ENCODE measurements around the gene DOC2B. TPM values are rescaled to one million over a fixed set of nuclear protein-coding genes. Genes with fewer than 3 reads are reported as not detected.
A peak's percentile ranks its signal among the peaks of the same experiment; 100 is the strongest.

DOC2B gene
- total RNA-seq, 1 experiment from 2014 or later, result 15.2 TPM

DNA sequence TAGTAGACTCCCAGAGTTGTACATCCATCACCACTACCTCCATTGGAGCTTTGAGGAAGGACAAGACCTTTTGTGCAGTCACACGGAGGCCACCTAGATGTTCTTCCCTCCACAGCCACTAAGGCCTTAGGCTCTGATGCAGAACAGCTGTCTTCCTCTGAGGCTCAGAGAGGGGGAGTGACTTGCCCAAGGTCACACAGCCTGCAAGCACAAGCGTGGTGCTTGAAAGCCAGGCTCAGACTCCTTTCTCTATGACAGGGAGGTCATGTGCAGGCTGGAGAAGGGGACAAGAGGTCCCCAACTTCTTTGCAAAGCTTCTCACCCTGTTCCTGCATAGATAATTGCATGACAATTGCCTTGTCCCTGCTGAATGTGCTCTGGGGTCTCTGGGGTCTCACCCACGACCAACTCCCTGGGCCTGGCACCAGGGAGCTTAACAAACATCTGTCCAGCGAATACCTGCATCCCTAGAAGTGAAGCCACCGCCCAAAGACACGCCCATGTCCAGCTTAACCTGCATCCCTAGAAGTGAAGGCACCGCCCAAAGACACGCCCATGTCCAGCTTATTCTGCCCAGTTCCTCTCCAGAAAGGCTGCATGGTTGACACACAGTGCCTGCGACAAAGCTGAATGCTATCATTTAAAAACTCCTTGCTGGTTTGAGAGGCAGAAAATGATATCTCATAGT lies 31.4 kb downstream of the DOC2B start:
- ChIA-PET RAD21 (ENCODE audit: low non-redundant PET in 1 of 2, low total read pairs in 2 of 2, uncharacterized antibody in 2 of 2, unreplicated experiment in 2 of 2) (no interaction called here), CTCF (interaction anchor here (1.6 kb wide), 1 partner anchor 550 kb away, joined by 6 read pairs; no protein-coding TSS in a partner anchor), POLR2A (no interaction called here)
- Histone ChIP-seq H3K79me2 (ENCODE audit: insufficient read depth, low read length) (no peaks in the 10 kb centered on the region), H3K4me1 (ENCODE audit: control insufficient read depth in 1 of 2, insufficient read depth in 2 of 2, low read length in 2 of 2) (no peaks in the 10 kb centered on the region; a peak in 1 of 4 replicates), H2AFZ (ENCODE audit: low read depth, low read length, poor library complexity, severe bottlenecking) (no peak overlapping the region), H3K36me3 (ENCODE audit: control insufficient read depth in 1 of 2, insufficient read depth in 2 of 2, low read length in 2 of 2) (no peaks in the 10 kb centered on the region; a peak in 1 of 4 replicates), H3K27ac (ENCODE audit: low read depth, low read length) (no peak overlapping the region), H3K9me2 (ENCODE audit: insufficient read depth) (no peaks in the 10 kb centered on the region), H3K4me3 (replicated peaks in 1 of 2; ENCODE audit: low read depth in 1 of 2, low read length in 2 of 2) (no peak overlapping the region), H3K27me3 (ENCODE audit: insufficient read depth, low read length) (no peaks in the 10 kb centered on the region), H3K9ac (ENCODE audit: low read length) (no peak overlapping the region), H4K20me1 (ENCODE audit: insufficient read depth) (no peaks in the 10 kb centered on the region), H3K4me2 (ENCODE audit: low read length) (no peak overlapping the region), H3K9me3 (ENCODE audit: control insufficient read depth in 1 of 2, insufficient read depth in 1 of 2, low read depth in 1 of 2, low read length in 2 of 2) (no peaks in the 10 kb centered on the region)
- no TSS peak for BruUV-seq (replicated peaks)
- TF ChIP-seq SP1 (IDR thresholded peaks at IDR 0.05; ENCODE audit: low read depth) (no peak), ATF3 (IDR thresholded peaks at IDR 0.05) (no peak), ZFX (IDR thresholded peaks at IDR 0.05) (no peak), CBX3 (IDR thresholded peaks at IDR 0.05; ENCODE audit: low read depth) (no peak), ZNF274 (IDR thresholded peaks at IDR 0.05; ENCODE audit: low read depth, low read length) (no peak), FOSL1 (IDR thresholded peaks at IDR 0.05; ENCODE audit: low read depth) (no peak)
- DNase-seq (ENCODE audit: low read depth, low spot score), result no peak
- peak; percentile 63; the same call in 1 of the 2 replicates for ATAC-seq
- intact Hi-C loops (cut with micrococcal nuclease), result no loop called here

DNA sequence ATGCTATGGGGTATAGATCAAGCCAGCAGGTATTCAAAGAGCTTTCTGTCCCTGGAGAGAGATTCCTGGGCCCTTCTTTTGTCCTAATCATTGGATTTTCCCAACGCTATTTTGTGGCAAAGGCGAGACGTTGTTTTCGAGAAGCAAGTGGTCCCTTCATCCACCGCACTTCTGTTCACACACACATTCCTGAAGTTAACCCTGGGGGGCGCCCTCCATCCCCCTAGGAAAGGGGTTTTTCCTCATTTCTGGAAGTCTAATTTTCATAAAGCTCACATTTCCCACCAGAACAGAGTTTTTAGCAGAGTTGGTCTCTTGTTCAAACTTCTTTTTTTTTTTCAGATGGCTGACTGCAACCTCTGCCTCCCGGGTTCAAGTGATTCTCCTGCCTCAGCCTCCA lies 32.2 kb downstream of the DOC2B start:
- Histone ChIP-seq H3K4me1 (ENCODE audit: control insufficient read depth in 1 of 2, insufficient read depth in 2 of 2, low read length in 2 of 2) (no peaks in the 10 kb centered on the region; a peak in 1 of 4 replicates), H4K20me1 (ENCODE audit: insufficient read depth) (no peaks in the 10 kb centered on the region), H3K9me3 (ENCODE audit: control insufficient read depth in 1 of 2, insufficient read depth in 1 of 2, low read depth in 1 of 2, low read length in 2 of 2) (no peaks in the 10 kb centered on the region), H3K36me3 (ENCODE audit: control insufficient read depth in 1 of 2, insufficient read depth in 2 of 2, low read length in 2 of 2) (no peaks in the 10 kb centered on the region; a peak in 1 of 4 replicates), H3K27ac (ENCODE audit: low read depth, low read length) (no peak overlapping the region), H3K4me3 (replicated peaks in 1 of 2; ENCODE audit: low read depth in 1 of 2, low read length in 2 of 2) (no peak overlapping the region), H3K79me2 (ENCODE audit: insufficient read depth, low read length) (no peaks in the 10 kb centered on the region), H3K9ac (ENCODE audit: low read length) (no peak overlapping the region), H3K9me2 (ENCODE audit: insufficient read depth) (no peaks in the 10 kb centered on the region), H3K4me2 (ENCODE audit: low read length) (no peak overlapping the region), H3K27me3 (ENCODE audit: insufficient read depth, low read length) (no peaks in the 10 kb centered on the region), H2AFZ (ENCODE audit: low read depth, low read length, poor library complexity, severe bottlenecking) (no peak overlapping the region)
- ChIA-PET CTCF (interaction anchor here (1.6 kb wide), 1 partner anchor 551 kb away, joined by 6 read pairs; no protein-coding TSS in a partner anchor), RAD21 (ENCODE audit: low non-redundant PET in 1 of 2, low total read pairs in 2 of 2, uncharacterized antibody in 2 of 2, unreplicated experiment in 2 of 2) (no interaction called here), POLR2A (no interaction called here)
- intact Hi-C loops (cut with micrococcal nuclease), result no loop called here
- ATAC-seq, result no peak
- BruUV-seq (replicated peaks), result no TSS peak
- no peak for TF ChIP-seq MAX (IDR thresholded peaks at IDR 0.05)
- TF ChIP-seq RAD21 (IDR thresholded peaks at IDR 0.05; ENCODE audit: low read depth), result peak; percentile 27; the same call in 1 of the 2 replicates
- TF ChIP-seq, protein P1, sequence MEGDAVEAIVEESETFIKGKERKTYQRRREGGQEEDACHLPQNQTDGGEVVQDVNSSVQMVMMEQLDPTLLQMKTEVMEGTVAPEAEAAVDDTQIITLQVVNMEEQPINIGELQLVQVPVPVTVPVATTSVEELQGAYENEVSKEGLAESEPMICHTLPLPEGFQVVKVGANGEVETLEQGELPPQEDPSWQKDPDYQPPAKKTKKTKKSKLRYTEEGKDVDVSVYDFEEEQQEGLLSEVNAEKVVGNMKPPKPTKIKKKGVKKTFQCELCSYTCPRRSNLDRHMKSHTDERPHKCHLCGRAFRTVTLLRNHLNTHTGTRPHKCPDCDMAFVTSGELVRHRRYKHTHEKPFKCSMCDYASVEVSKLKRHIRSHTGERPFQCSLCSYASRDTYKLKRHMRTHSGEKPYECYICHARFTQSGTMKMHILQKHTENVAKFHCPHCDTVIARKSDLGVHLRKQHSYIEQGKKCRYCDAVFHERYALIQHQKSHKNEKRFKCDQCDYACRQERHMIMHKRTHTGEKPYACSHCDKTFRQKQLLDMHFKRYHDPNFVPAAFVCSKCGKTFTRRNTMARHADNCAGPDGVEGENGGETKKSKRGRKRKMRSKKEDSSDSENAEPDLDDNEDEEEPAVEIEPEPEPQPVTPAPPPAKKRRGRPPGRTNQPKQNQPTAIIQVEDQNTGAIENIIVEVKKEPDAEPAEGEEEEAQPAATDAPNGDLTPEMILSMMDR (IDR thresholded peaks at IDR 0.05 in 2 of 3, conservative IDR thresholded peaks at IDR 0.05 in 1 of 3; ENCODE audit: borderline replicate concordance in 1 of 3, insufficient read depth in 1 of 3, low read depth in 2 of 3, low read length in 2 of 3), result peak in 1 of 3 experiments; percentile 20; a peak in 1 of 6 replicates
- no peak for DNase-seq (ENCODE audit: low read depth, low spot score)

Data from HCT116 (cell line).